HCT116 (cell line): ENCODE results near the gene NSUN3. TPM values are rescaled to one million over a fixed set of nuclear protein-coding genes. Genes with fewer than 3 reads are reported as not detected.

Source experiments
- ATAC-seq: fragments of 200-7000 bp; cut with Tn5 transposase; 2 replicates; pipeline ENCODE4 v1.9.1; 2020; ENCODE audit warnings: mild to moderate bottlenecking, moderate library complexity
- BruUV-seq: library from RNA; stranded (reverse); fragments of 400-500 nt; replicated peaks from 2 replicates; lab custom pipeline; 2021; lab: Mats Ljungman, UMichigan
- CTCF ChIA-PET: fragments of 300-600 bp; sonication (Branson Sonifier 250); formaldehyde crosslinking; loops from one replicate; lab custom pipeline; 2021; ENCODE audit warnings: antibody characterized with exemption; lab: Charles Lee
- POLR2A ChIA-PET: fragments of 300-600, 350-600 bp; sonication (Branson Sonifier 250); formaldehyde crosslinking; loops from one replicate; lab custom pipeline; 2021; ENCODE audit warnings: antibody characterized with exemption; lab: Charles Lee
- RAD21 ChIA-PET, 2 experiments: fragments of 300-600 bp; sonication (Branson Sonifier 250); formaldehyde crosslinking; loops; one replicate each; lab custom pipeline; 2023; ENCODE audit warnings: low total read pairs in 2 of 2; ENCODE audit not compliant: uncharacterized antibody in 2 of 2, unreplicated experiment in 2 of 2, low non-redundant PET in 1 of 2; lab: Charles Lee
- DNase-seq: peaks from one replicate; pipeline ENCODE4 v3.0.0-alpha.2; 2010; ENCODE audit warnings: low read depth, low spot score
- H2AFZ ChIP-seq: fragments of 200-600 bp; shearing (Covaris generic), sonication (generic); 2 replicates; pipeline ENCODE4 v1.6.1; 2017; ENCODE audit warnings: low read depth, mixed run types, mixed read lengths, antibody characterized with exemption, low read length; ENCODE audit not compliant: poor library complexity, severe bottlenecking
- H3K27ac ChIP-seq: 2 replicates; pipeline ENCODE4 v1.5.1; 2012; ENCODE audit warnings: low read depth, low read length
- H3K27me3 ChIP-seq: fragments of 200-600 bp; sonication (generic); 2 replicates; pipeline ENCODE4 v1.6.1; 2016; ENCODE audit warnings: mixed run types, low read length, mixed read lengths; ENCODE audit not compliant: insufficient read depth
- H3K36me3 ChIP-seq, 2 experiments: fragments of 200-500 bp in 1 of 2; fragments of 200-600 bp in 1 of 2; sonication (Bioruptor generic) in 1 of 2; sonication (generic) in 1 of 2; 2 replicates each; pipeline versions ENCODE4 v1.5.1 to v1.6.1; 2014 to 2016; ENCODE audit warnings: low read length in 2 of 2, inconsistent platforms in 1 of 2, mixed read lengths in 1 of 2, mixed run types in 1 of 2; ENCODE audit not compliant: insufficient read depth in 2 of 2, control insufficient read depth in 1 of 2
- H3K4me1 ChIP-seq, 2 experiments: fragments of 200-600 bp in 1 of 2; sonication (generic) in 1 of 2; 2 replicates each; pipeline versions ENCODE4 v1.5.1 to v1.6.1; 2012 to 2017; ENCODE audit warnings: low read length in 2 of 2, inconsistent platforms in 1 of 2, mild to moderate bottlenecking in 1 of 2, mixed read lengths in 1 of 2, mixed run types in 1 of 2, moderate library complexity in 1 of 2; ENCODE audit not compliant: insufficient read depth in 2 of 2, control insufficient read depth in 1 of 2
- H3K4me2 ChIP-seq: fragments of 200-600 bp; sonication (generic); 2 replicates; pipeline ENCODE4 v1.6.1; 2017; ENCODE audit warnings: mixed run types, low read length, mixed read lengths
- H3K4me3 ChIP-seq, 2 experiments: fragments of 200-600 bp in 1 of 2; sonication (generic) in 1 of 2; replicated peaks in 1 of 2; 2 replicates each; pipeline ENCODE4 v1.5.1; 2011 to 2016; ENCODE audit warnings: low read length in 2 of 2, control low read depth in 1 of 2, low read depth in 1 of 2, mild to moderate bottlenecking in 1 of 2, mixed read lengths in 1 of 2, mixed run types in 1 of 2
- H3K79me2 ChIP-seq: fragments of 200-600 bp; sonication (generic); 2 replicates; pipeline ENCODE4 v1.6.1; 2017; ENCODE audit warnings: mild to moderate bottlenecking, mixed run types, low read length, moderate library complexity, mixed read lengths; ENCODE audit not compliant: insufficient read depth
- H3K9ac ChIP-seq: fragments of 200-600 bp; sonication (generic); 2 replicates; pipeline ENCODE4 v1.6.1; 2016; ENCODE audit warnings: low read length, mixed read lengths
- H3K9me2 ChIP-seq: fragments of 200-600 bp; sonication (generic), shearing (Covaris generic); 2 replicates; pipeline ENCODE4 v1.6.1; 2017; ENCODE audit warnings: mixed run types, mild to moderate bottlenecking, moderate library complexity; ENCODE audit not compliant: insufficient read depth
- H3K9me3 ChIP-seq, 2 experiments: fragments of 200-500 bp in 1 of 2; fragments of 200-600 bp in 1 of 2; sonication (Bioruptor generic) in 1 of 2; sonication (generic) in 1 of 2; 2 replicates each; pipeline ENCODE4 v1.6.1; 2014 to 2017; ENCODE audit warnings: low read length in 2 of 2, mixed read lengths in 2 of 2, inconsistent platforms in 1 of 2, low read depth in 1 of 2, mild to moderate bottlenecking in 1 of 2, mixed run types in 1 of 2, moderate library complexity in 1 of 2; ENCODE audit not compliant: control insufficient read depth in 1 of 2, insufficient read depth in 1 of 2
- H4K20me1 ChIP-seq: fragments of 200-600 bp; sonication (generic), shearing (Covaris generic); 2 replicates; pipeline ENCODE4 v1.6.1; 2017; ENCODE audit warnings: mixed run types, mild to moderate bottlenecking, moderate library complexity; ENCODE audit not compliant: insufficient read depth
- CBX3 ChIP-seq: IDR thresholded peaks from 2 replicates; pipeline ENCODE4 v1.6.1; 2012; ENCODE audit warnings: low read depth
- CEBPB ChIP-seq: IDR thresholded peaks from 2 replicates; pipeline ENCODE4 v1.6.1; 2012; ENCODE audit warnings: low read depth
- EZH2 ChIP-seq: fragments of 200-600 bp; sonication (generic); IDR thresholded peaks from 2 replicates; pipeline ENCODE4 v1.6.1; 2017; ENCODE audit warnings: antibody characterized with exemption, mixed run types
- JUND ChIP-seq: IDR thresholded peaks from 2 replicates; pipeline ENCODE4 v1.6.1; 2012
- POLR2A ChIP-seq: IDR thresholded peaks from 2 replicates; pipeline ENCODE4 v1.7.0; 2011; ENCODE audit warnings: borderline replicate concordance; ENCODE audit not compliant: insufficient read depth, insufficient read length; ENCODE audit errors: extremely low read depth
- RAD21 ChIP-seq: IDR thresholded peaks from 2 replicates; pipeline ENCODE4 v1.6.1; 2012; ENCODE audit warnings: low read depth, mild to moderate bottlenecking
- REST ChIP-seq: IDR thresholded peaks from 2 replicates; pipeline ENCODE4 v1.6.1; 2012; ENCODE audit warnings: low read depth
- SIN3A ChIP-seq: IDR thresholded peaks from 2 replicates; pipeline ENCODE4 v1.6.1; 2012; ENCODE audit warnings: low read depth
- SRF ChIP-seq: IDR thresholded peaks from 2 replicates; pipeline ENCODE4 v1.6.1; 2012; ENCODE audit warnings: low read depth
- intact Hi-C: fragments of 100-400 bp; cut with micrococcal nuclease; formaldehyde crosslinking; loops from 2 replicates; pipeline ENCODE4 v1.10.0; 2022
- total RNA-seq: library from RNA; stranded (reverse); gene quantifications from one replicate; pipeline ENCODE4 v1.2.1, GENCODE V29; 2021; ENCODE audit not compliant: unreplicated experiment
- TF ChIP-seq, protein P1 (sequence below), 3 experiments: fragments of 200-600 bp in 1 of 3; sonication (generic) in 1 of 3; IDR thresholded peaks in 2 of 3; conservative IDR thresholded peaks in 1 of 3; 2 replicates each; pipeline ENCODE4 v1.5.1; 2012 to 2017; ENCODE audit warnings: low read depth in 2 of 3, low read length in 2 of 3, antibody characterized with exemption in 1 of 3, borderline replicate concordance in 1 of 3, control low read depth in 1 of 3, mild to moderate bottlenecking in 1 of 3, mixed read lengths in 1 of 3, mixed run types in 1 of 3, moderate library complexity in 1 of 3; ENCODE audit not compliant: insufficient read depth in 1 of 3
- TF ChIP-seq, protein P2 (sequence below): IDR thresholded peaks from 2 replicates; pipeline ENCODE4 v1.6.1; 2012

The NSUN3 gene
- total RNA-seq, 1 experiment from 2014 or later = 6.6 TPM

DNA sequence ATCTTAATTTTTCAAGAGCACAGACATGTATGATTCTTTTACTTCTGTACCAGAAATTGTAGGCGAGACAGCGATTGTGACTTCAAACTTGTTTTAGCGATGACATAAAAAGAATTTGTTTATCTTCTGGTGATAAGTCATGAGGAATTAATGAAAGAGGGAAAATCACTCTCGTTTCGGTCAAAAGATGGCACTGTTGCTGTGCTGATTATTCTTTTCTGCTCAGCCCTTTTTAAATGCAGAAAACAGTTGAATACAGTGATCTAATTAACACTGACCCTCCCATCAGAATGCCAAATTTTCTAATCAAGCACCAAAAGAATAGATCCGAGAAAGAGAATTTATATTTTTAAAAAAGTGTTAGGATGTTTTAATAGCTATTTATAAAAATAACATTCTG is 52.6 kb downstream of the NSUN3 start:
- no peaks in the 10 kb centered on the region for H3K36me3 ChIP-seq
- RAD21 ChIA-PET = no interaction called here
- DNase-seq (peak; percentile 3), ATAC-seq (0 out of 2 replicates have a peak, but pooled peaks have one; percentile 42)
- H3K27me3 ChIP-seq = no peaks in the 10 kb centered on the region
- H3K9ac ChIP-seq = no peak overlapping the region
- no peaks in the 10 kb centered on the region for H3K9me2 ChIP-seq
- H3K4me3 ChIP-seq = no peak overlapping the region
- TF ChIP-seq RAD21 = peak; percentile 43; the same call in 1 of the 2 replicates
- no peak for TF ChIP-seq CEBPB
- TF ChIP-seq, protein P1, sequence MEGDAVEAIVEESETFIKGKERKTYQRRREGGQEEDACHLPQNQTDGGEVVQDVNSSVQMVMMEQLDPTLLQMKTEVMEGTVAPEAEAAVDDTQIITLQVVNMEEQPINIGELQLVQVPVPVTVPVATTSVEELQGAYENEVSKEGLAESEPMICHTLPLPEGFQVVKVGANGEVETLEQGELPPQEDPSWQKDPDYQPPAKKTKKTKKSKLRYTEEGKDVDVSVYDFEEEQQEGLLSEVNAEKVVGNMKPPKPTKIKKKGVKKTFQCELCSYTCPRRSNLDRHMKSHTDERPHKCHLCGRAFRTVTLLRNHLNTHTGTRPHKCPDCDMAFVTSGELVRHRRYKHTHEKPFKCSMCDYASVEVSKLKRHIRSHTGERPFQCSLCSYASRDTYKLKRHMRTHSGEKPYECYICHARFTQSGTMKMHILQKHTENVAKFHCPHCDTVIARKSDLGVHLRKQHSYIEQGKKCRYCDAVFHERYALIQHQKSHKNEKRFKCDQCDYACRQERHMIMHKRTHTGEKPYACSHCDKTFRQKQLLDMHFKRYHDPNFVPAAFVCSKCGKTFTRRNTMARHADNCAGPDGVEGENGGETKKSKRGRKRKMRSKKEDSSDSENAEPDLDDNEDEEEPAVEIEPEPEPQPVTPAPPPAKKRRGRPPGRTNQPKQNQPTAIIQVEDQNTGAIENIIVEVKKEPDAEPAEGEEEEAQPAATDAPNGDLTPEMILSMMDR (IDR thresholded peaks at IDR 0.05 in 2 of 3, conservative IDR thresholded peaks at IDR 0.05 in 1 of 3; ENCODE audit: borderline replicate concordance in 1 of 3, insufficient read depth in 1 of 3, low read depth in 2 of 3, low read length in 2 of 3) = peak; percentile 16 to 48 (median 29); a peak in 4 of 6 replicates
- no peak overlapping the region for H3K27ac ChIP-seq
- intact Hi-C loops = loop anchor here (2.0 kb wide), 1 partner anchor 171 kb away; no protein-coding TSS in a partner anchor
- no peaks in the 10 kb centered on the region for H3K4me1 ChIP-seq
- H3K4me2 ChIP-seq = no peak overlapping the region
- H3K79me2 ChIP-seq = no peaks in the 10 kb centered on the region
- H4K20me1 ChIP-seq = no peaks in the 10 kb centered on the region
- no peak overlapping the region for H2AFZ ChIP-seq
- no peaks in the 10 kb centered on the region for H3K9me3 ChIP-seq
- POLR2A ChIA-PET = no interaction called here
- no TSS peak for BruUV-seq
- CTCF ChIA-PET = interaction anchor here (2.4 kb wide), 1 partner anchor 14 kb away, joined by 11 read pairs; no protein-coding TSS in a partner anchor

DNA sequence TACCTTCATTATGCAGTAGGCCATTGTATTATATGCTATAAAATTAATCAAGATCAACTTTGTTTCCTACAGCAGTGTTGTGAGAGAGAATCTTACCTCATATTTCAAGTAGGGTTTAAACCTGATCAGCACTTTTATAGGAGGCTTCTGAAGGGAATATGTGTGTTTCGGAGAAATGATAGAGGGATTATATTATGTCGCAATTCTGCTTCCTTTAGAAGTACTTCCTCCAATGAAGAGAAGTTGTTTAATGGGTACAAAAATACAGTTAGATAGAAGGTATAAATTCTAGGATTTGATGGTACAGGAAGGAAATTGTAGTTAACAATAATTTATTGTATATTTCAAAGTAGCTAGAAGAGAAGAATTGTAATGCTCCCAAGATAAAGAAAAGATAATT is 54.9 kb downstream of the NSUN3 start:
- no peak overlapping the region for H3K27ac ChIP-seq
- POLR2A ChIA-PET = no interaction called here
- no peak for TF ChIP-seq CBX3
- no peak for TF ChIP-seq POLR2A
- TF ChIP-seq CEBPB = no peak
- TF ChIP-seq, protein P2, sequence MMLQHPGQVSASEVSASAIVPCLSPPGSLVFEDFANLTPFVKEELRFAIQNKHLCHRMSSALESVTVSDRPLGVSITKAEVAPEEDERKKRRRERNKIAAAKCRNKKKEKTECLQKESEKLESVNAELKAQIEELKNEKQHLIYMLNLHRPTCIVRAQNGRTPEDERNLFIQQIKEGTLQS = no peak
- TF ChIP-seq JUND = no peak
- no peak for TF ChIP-seq EZH2
- no peak for TF ChIP-seq SIN3A
- no peak for TF ChIP-seq REST
- no peak for TF ChIP-seq SRF
- TF ChIP-seq, all 23 proteins: peak for 0
- Histone ChIP-seq H3K4me2 (no peak overlapping the region), H4K20me1 (no peaks in the 10 kb centered on the region), H3K9ac (no peak overlapping the region), H3K9me3 (no peaks in the 10 kb centered on the region), H3K36me3 (no peaks in the 10 kb centered on the region), H3K27me3 (no peaks in the 10 kb centered on the region), H3K4me1 (no peaks in the 10 kb centered on the region), H3K9me2 (no peaks in the 10 kb centered on the region), H2AFZ (no peak overlapping the region), H3K4me3 (no peak overlapping the region), H3K79me2 (no peaks in the 10 kb centered on the region)
- ChIA-PET RAD21 (no interaction called here), CTCF (no interaction called here)
- intact Hi-C loops = no loop called here
- BruUV-seq = no TSS peak
- DNase-seq (no peak), ATAC-seq (no peak)
